GM20000 (cell line): ENCODE results near the gene SCO2.
A peak's percentile ranks its signal among the peaks of the same experiment; 100 is the strongest.

ENCODE experiments used
- DNase-seq: peaks from one replicate; pipeline ENCODE4 v3.0.0; 2012; ENCODE audit warnings: low spot score
- TF ChIP-seq, protein P1 (sequence below): IDR thresholded peaks from 2 replicates; pipeline ENCODE4 v1.5.1; 2012; ENCODE audit warnings: mild to moderate bottlenecking, control low read depth; ENCODE audit errors: extremely low read depth, missing control alignments

SCO2 gene

GRCh38 chr22:50529416-50529896, 4.1 kb upstream of the SCO2 start:
- no peak for DNase-seq
- TF ChIP-seq, protein P1, sequence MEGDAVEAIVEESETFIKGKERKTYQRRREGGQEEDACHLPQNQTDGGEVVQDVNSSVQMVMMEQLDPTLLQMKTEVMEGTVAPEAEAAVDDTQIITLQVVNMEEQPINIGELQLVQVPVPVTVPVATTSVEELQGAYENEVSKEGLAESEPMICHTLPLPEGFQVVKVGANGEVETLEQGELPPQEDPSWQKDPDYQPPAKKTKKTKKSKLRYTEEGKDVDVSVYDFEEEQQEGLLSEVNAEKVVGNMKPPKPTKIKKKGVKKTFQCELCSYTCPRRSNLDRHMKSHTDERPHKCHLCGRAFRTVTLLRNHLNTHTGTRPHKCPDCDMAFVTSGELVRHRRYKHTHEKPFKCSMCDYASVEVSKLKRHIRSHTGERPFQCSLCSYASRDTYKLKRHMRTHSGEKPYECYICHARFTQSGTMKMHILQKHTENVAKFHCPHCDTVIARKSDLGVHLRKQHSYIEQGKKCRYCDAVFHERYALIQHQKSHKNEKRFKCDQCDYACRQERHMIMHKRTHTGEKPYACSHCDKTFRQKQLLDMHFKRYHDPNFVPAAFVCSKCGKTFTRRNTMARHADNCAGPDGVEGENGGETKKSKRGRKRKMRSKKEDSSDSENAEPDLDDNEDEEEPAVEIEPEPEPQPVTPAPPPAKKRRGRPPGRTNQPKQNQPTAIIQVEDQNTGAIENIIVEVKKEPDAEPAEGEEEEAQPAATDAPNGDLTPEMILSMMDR, result no peak

DNA sequence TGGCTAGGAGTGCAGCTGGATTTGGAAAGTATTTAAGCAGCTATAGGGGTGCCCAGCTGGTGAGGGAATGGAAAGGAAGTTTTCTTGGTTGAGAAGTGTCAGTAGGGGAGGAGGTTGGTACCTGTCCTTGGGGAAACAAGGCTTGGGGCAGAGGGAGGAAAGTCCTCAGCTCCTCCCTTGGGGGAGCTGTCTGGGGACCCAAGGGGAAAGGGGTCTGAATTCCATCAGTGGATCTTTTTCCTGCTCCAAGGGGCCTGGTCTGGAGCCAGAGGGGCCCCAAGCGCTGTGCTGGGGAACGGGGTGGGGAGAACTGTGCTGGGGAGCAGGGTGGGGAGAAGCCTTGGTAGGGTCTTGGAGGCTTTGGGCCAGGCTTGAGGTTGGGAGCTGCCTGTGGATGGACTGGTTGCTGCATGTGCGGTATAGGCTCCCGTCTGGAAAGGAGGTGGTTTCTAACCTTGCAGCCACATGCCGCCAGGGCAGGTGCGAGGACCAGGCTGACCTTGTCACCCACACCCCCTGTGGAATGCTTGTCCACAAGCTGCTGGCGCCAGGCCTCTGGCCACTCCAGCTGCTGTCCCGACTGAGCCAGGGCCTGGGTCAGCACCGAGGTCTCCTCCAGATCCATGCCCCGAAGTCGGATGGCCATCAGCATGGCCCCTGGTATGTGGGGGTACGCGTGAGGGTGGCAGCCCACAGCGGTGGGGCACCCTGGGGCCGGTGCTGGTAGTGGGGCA, 3.5 kb upstream of the SCO2 start:
- TF ChIP-seq, protein P1, result no peak
- no peak for DNase-seq

- TF ChIP-seq, protein P1, result no peak
- no peak for DNase-seq
Measured at GRCh38 chr22:50527921-50528681, 2.7 kb upstream of the SCO2 start.

DNA sequence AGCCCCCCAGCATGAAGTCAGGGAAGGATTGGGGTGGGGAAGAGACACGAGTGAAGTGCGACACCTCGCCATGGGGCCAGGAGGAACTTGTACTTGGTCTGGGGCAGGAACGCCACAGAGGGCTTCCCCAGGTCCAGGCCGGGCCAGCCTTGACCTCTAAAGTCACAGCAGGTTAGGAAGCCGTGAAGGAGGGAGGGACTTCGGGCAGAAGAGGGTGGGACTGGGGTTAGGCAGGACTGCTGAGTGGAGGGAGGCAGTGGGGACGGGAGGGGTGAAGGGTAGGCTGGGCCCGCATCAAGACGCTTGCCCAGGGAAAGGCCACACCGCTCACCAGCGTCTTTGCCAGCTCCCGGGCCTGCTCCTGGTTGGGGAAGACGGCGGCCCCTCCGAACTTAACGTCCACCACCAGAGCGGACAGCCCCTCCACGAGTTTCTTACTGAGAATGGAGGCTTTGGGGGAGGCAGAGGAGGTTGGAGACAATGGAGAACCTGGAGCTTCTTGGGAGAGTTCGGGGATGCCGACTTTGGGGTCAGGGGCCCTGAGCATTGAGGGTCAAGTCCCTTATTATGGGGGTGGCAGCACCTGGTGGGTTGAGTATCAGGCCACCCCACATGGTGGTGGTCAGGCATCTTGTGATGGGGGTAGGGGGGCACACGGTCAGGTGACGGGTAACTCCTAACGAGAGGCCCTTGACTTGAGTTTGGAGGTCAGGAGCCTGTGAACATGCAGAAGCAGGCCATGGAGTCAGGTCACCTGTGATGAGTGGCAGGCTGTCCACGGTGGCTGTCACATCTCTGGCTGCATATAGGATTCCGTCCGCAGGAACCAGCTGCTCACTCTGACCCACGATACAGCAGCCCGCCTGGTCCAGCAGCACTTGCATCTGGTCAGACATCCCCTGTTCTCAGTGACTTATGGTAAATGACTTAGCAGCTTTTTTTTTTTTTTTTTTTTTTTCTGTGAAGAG, 1.7 kb upstream of the SCO2 start:
- peak; percentile 85 for DNase-seq

GRCh38 chr22:50526108-50526833, 873 bp upstream of the SCO2 start:
- TF ChIP-seq, protein P1, result peak; percentile 61
- DNase-seq, result peak; percentile 92

More for the DNA sequence above, 1.7 kb upstream of the SCO2 start:
- TF ChIP-seq, protein P1, result no peak

GRCh38 chr22:50525858-50526107, 385 bp upstream of the SCO2 start:
- no peak for DNase-seq
- TF ChIP-seq, protein P1, result no peak
